NCI-H748 treated with DMSO at 0.1 percent for 48 hours (cell line): Measurements from ENCODE around the gene ITPR3.
A peak's percentile ranks its signal among the peaks of the same experiment; 100 is the strongest.

Experiments used
- DNase-seq: peaks from one replicate; lab custom pipeline; 2025; lab: John Stamatoyannopoulos, UW

Gene ITPR3

DNA sequence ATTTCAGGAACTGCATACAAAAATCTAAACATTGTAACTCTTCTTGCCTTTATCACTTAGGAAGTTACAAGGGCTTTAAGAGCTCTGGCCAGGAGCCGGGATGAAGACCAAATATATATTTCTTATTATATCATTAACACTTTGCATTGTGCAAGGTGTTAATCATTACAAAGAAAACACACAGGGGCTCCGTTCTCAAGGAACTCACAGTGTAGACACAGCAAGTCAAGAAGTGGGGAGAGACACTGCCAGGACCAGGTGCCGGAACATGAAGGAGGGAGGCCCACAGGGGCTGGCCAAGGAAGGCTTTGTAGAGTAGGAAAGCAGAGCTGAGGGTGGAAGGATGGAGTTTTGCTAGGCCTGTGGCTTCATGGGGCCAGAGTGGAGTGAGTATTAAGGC, 17.4 kb downstream of the ITPR3 start:
- no peak for DNase-seq

DNA sequence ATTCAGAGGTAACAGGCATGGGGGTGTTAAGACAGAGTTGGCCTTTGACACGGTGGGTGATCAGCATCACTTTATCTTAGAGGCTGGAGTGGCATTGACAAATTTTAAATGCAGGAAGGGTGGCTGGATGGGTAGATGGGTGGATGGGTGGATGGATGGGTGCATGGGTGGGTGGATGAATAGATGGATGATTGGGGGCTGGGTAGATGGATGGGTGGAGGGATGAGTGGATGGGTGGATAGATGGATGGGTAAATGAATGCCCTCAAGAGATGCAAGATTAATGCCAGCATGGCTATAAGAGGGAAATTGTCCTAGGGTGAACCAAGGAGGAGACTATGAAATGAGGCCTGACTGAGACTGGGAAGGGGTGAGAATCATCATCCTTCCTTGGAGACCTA, 18.4 kb downstream of the ITPR3 start:
- DNase-seq = no peak

- no peak for DNase-seq
Observed at GRCh38 chr6:33640361-33640760, 19.2 kb downstream of the ITPR3 start.

GRCh38 chr6:33641144-33641543, 20.0 kb downstream of the ITPR3 start:
- no peak for DNase-seq

GRCh38 chr6:33641602-33642001, 20.5 kb downstream of the ITPR3 start:
- DNase-seq = no peak

GRCh38 chr6:33642897-33643296, 21.8 kb downstream of the ITPR3 start:
- no peak for DNase-seq

DNA sequence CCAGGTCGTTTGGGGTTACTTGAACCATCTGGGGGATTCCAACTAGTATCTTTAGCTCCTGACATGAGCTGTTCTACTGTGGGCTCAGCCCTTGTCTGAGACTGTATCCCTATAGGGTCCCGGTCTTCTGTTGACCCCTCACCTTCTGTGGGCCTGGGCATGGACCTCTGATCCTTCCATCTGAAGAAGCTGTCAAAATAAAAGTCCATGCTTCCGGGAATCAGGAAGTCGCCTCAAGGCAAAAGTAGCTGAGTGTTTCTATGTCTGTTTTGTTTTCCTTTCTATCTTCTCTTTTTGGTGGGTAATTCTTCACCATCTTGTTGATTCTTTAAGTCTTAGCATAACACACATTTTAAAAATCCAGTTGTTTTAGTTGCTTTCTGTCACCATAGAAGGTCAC, 30.3 kb downstream of the ITPR3 start:
- DNase-seq = no peak

DNA sequence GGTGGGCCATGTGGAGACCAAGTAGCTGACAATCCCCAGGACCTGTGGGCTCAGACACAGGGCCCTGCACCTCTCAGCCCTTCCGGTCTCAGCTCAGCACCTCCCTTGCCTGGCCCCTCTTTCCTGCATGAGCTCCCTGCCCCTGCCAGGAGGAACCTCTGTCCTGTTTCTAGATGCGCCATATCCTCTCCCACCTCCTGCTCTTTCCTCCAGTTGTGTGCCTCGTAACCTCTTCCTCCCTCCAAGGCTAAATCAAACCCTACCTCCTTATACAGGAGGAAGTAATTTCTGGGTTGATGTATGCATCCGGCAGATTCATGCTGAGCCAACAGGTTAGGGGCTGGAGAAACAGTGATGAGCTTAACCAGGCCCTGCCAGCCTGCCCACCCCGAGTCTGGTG, 30.9 kb downstream of the ITPR3 start:
- DNase-seq = no peak

GRCh38 chr6:33654831-33655554, 33.9 kb downstream of the ITPR3 start:
- DNase-seq = no peak

DNA sequence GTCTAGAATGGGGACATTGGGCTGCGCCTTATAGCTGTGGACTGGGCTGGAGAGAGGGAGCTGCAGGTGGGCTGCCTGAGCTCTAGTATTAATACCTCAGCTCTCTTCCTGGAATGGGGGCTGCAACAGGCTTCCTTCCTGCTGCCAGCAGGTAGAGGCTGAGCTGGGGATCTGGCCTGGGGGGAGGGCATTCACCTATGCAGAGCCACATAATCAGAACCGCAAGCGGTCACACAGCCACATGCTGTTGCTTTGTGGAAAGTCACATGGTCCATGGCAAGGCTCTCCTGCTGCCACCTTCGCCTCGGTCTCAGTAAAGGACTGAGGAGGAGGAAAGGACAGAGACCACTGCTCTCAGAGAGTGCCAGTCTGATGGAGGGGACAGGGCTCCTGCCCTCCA, 35.7 kb downstream of the ITPR3 start:
- no peak for DNase-seq

GRCh38 chr6:33658982-33659689, 38.0 kb downstream of the ITPR3 start:
- DNase-seq = no peak

DNA sequence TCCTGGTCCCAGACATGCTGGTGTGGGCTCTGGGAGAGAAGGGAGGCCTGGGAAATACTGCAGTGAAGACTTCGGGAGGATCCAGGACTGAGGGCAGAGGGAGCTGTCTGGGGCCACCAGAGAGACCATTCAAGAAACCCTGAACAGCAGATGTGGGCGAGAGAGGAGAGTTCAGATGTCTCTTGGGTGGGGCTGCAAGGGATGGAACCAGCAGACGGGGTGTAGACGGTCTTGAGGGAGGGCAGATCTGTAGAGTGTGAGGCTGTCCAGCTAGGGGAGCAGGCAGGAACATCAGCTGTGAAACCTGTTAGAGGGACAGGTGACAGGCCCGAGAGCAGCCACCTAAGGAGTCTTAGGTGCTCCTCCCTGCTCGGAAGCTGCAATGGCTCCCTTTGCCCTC, 38.9 kb downstream of the ITPR3 start:
- no peak for DNase-seq

DNA sequence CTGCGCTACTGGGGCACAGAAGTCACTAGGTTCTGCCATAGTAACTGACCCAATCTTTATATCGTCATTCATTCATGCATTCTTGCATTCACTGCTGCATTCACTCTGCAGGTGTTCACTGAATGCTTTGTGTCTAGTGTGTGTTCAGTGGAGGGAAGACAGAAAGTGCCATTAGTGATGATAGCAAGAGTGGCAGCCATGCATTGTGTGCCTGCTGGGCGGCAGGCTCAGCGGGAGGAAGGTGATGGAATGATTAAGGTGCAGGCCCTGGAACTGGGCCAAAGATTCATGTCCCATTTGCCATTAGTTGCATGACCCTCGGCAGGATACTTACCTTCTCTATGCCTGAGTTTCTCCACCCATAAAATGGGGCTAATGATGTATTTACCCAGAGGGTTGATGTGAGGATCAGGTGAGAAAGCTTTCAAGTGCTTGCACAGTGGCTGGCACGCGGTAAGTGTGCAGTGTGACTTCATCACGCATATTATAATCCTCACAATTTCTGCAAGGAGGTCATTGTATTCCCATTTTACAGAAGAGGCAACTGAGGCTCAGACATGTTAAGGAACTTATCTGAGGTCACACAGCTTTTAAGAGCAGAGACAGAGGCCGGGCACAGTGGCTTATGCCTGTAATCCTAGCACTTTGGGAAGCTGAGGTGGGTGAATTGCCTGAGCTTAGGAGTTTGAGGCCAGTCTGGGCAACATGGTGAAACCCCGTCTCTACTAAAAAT, 40.1 kb downstream of the ITPR3 start:
- peak; percentile 68 for DNase-seq

DNA sequence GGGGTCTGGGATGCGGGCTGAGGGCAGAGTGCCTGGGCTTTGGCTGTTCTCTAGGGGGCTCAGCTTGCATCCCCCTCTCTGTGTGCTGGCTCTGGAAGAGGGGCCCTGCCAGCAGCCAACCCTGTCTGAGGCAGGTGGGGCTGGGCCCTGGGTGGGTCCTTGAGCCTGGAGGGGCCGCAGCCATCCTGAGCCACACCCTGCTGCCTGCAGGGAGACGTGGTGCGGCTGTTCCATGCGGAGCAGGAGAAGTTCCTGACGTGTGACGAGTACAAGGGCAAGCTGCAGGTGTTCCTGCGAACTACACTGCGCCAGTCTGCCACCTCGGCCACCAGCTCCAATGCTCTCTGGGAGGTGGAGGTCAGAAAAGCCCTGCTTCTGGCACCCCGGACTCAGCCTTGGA, 41.2 kb downstream of the ITPR3 start:
- DNase-seq = no peak

DNA sequence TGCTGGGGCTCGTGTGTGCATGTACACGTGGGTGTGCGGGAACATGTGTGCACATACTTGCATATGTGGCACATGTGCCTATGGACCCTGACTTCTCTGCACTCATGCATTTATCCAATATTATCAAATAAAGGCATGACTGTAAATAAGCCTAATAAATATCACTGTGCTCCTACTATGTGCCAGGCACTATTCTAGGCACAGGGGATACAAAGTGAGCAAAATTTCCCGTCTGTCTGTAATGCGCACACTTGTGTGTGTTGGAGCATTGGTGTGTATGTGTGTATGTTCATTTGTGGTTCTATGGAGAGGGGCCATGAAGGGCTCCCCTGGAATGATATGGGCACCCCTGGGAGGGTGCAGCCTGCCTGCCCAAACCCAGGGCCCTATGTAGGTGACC, 41.9 kb downstream of the ITPR3 start:
- no peak for DNase-seq

GRCh38 chr6:33663727-33664449, 42.8 kb downstream of the ITPR3 start:
- no peak for DNase-seq

DNA sequence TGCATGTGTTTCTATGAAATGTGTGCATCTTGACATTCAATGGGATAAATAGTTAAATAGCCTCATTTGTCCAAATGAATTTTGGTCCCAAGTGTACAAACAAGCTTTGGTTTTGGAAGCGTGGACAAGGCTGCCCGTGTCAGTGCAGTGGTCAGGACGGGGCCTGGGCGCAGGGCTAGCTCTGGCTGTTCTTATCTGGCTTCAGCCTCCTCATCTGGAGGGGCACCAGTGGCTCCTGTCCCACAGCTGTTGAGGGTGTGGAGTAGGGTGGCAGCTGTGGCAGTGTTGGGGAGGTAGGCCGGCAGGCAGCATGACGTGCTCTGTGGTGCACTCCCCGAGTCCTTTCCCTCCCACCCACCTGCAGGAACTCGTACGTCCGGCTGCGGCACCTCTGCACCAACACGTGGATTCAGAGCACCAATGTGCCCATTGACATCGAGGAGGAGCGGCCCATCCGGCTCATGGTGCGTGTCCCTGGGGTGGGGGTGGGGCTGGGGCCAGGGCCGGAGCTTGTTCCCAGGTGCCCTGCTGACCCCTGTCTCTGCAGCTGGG, 43.5 kb downstream of the ITPR3 start:
- no peak for DNase-seq

DNA sequence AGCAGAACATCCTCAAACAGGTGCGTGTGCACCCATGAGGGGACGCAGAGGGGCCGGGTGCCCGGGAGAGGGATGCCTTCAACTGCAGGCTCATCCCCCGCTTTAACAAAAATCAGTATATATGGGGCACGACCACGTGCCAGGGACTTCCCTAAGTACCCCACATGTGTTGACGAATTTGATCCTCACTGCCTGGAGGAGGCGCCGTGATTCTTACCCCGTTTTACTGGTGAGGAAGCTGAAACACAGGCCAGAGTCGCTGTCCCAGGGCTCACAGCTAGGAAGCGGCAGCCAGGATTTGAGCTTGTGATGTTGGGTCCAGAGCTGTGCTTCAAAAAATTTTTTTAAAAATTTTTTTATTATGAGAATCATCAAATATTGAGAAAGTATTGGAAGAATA, 44.8 kb downstream of the ITPR3 start:
- no peak for DNase-seq

DNA sequence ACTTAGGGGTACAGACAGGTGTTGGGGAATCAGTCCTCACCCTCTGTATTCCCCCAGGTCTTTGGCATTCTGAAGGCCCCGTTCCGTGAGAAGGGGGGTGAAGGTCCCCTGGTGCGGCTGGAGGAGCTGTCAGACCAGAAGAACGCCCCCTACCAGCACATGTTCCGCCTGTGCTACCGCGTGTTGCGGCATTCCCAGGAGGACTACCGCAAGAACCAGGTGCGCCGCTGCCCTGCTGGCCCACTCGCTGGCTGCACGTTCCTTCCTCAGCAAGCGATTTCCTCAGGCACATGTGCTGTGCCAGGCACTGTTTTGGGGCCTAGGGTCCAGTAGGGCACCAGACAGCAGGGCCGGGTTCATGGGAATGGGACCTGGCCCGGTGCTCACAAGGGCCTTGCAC, 46.0 kb downstream of the ITPR3 start:
- DNase-seq = no peak

DNA sequence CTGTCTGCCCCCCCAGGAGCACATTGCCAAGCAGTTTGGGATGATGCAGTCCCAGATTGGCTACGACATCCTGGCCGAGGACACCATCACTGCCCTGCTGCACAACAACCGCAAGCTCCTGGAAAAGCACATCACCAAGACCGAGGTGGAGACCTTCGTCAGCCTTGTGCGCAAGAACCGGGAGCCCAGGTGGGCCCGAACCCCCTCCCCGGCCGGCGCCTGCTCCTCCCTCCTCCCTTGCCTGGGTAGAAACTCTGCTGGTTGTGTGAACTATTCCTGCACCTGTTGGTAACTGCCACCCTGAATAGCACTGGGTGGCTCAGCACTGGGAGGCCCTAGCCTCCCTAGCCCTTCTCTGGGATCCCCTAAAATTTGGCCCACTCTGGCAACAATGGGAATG, 46.7 kb downstream of the ITPR3 start:
- DNase-seq = no peak

DNA sequence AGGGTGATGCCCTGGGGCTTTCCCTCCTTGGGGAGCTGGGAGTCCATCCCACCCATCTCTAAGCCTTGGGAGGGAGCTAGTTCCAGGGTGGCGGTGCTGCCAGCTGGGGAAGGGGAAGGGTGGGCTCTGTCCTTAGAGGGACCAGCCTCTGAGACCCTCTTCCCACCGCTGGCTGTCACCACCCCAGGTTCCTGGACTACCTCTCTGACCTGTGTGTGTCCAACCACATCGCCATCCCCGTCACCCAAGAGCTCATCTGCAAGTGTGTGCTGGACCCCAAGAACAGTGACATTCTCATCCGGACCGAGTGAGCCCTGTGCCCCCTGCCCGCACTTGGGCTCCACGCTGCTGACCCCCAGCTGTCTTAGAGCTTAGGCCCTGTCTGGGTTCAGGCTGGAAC, 47.2 kb downstream of the ITPR3 start:
- DNase-seq = no peak

DNA sequence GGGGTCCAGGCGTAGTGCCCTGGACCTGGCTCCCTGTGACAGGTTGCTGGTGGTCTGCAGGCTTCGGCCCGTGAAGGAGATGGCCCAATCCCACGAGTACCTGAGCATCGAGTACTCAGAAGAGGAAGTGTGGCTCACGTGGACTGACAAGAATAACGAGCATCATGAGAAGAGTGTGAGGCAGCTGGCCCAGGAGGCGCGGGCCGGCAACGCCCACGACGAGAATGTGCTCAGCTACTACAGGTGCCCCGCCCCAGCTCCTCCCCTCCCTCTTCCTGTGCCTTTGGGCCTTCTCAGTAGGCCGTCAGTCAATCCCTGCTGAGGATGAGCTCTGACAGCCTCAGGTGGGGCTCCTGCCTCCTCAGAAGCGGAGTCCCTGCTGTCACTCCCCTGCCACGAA, 47.8 kb downstream of the ITPR3 start:
- DNase-seq = no peak
